Astrocyte (in vitro differentiated cells and primary cell): ENCODE results near the gene TMEM80.

Source experiments
- CTCF ChIP-seq: IDR thresholded peaks from 2 replicates; pipeline ENCODE4 v1.5.1; 2011; ENCODE audit warnings: low read depth, mild to moderate bottlenecking, inconsistent platforms, low read length, moderate library complexity; ENCODE audit not compliant: insufficient read depth
- EZH2 ChIP-seq: IDR thresholded peaks from 2 replicates; pipeline ENCODE4 v1.6.1; 2012; ENCODE audit warnings: mild to moderate bottlenecking, low read length, inconsistent platforms; ENCODE audit not compliant: insufficient read depth

DNA sequence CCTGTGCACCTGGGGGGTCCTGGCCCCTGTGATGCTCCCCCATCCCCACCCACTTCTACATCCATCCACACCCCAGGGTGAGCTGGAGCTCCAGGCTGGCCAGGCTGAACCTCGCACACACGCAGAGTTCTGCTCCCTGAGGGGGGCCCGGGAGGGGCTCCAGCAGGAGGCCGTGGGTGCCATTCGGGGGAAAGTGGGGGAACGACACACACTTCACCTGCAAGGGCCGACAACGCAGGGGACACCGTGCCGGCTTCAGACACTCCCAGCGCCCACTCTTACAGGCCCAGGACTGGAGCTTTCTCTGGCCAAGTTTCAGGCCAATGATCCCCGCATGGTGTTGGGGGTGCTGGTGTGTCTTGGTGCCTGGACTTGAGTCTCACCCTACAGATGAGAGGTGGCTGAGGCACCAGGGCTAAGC lies 31.7 kb downstream of the TMEM80 start:
- TF ChIP-seq CTCF (no peak), EZH2 (no peak)
